Naive thymus-derived CD4-positive, alpha-beta T cell (primary cell): ENCODE data around the gene COLQ. TPM values are rescaled to one million over a fixed set of nuclear protein-coding genes. Genes with fewer than 3 reads are reported as not detected.

Experiments
- ATAC-seq: fragments of 150-1000 bp; cut with Tn5 transposase; 2 replicates; pipeline ENCODE4 v1.10.0; 2021; ENCODE audit warnings: mild to moderate bottlenecking, moderate library complexity
- CTCF ChIA-PET: fragments of 350-600 bp; sonication (Branson Sonifier 250); formaldehyde crosslinking; loops from one replicate; lab custom pipeline; 2021; ENCODE audit warnings: antibody characterized with exemption; lab: Charles Lee
- POLR2A ChIA-PET: fragments of 350-600 bp; sonication (Branson Sonifier 250); formaldehyde crosslinking; loops from one replicate; lab custom pipeline; 2021; ENCODE audit warnings: antibody characterized with exemption, inconsistent platforms; lab: Charles Lee
- DNase-seq, 9 donors: peaks; one replicate each; pipeline versions ENCODE4 v3.0.0 to v3.0.0-alpha.2; 2020 to 2022; ENCODE audit warnings: mixed read lengths in 1 of 9
- H3K27ac ChIP-seq: one replicate; pipeline ENCODE4 v1.7.0; 2013; ENCODE audit warnings: mild to moderate bottlenecking, low read depth, low read length, moderate library complexity
- H3K27me3 ChIP-seq, 2 donors: one replicate each; pipeline ENCODE4 v1.7.0; 2013; ENCODE audit warnings: low read length in 2 of 2, mild to moderate bottlenecking in 2 of 2, moderate library complexity in 2 of 2; ENCODE audit not compliant: control insufficient read depth in 2 of 2, insufficient read depth in 2 of 2
- H3K36me3 ChIP-seq, 3 experiments: 1 replicate in 2 of 3; 2 replicates in 1 of 3; pipeline ENCODE4 v1.7.0; 2013; ENCODE audit warnings: low read length in 3 of 3, mild to moderate bottlenecking in 3 of 3, moderate library complexity in 1 of 3; ENCODE audit not compliant: insufficient read depth in 3 of 3, control insufficient read depth in 2 of 3
- H3K4me1 ChIP-seq, 2 donors: one replicate each; pipeline ENCODE4 v1.7.0; 2013; ENCODE audit warnings: low read length in 2 of 2, mild to moderate bottlenecking in 2 of 2, moderate library complexity in 1 of 2; ENCODE audit not compliant: control insufficient read depth in 2 of 2, insufficient read depth in 2 of 2
- H3K4me3 ChIP-seq: 2 replicates; pipeline ENCODE4 v1.7.0; 2013; ENCODE audit warnings: mild to moderate bottlenecking, low read length
- H3K9me3 ChIP-seq, 3 experiments: 1 replicate in 2 of 3; 2 replicates in 1 of 3; pipeline ENCODE4 v1.7.0; 2013; ENCODE audit warnings: low read length in 3 of 3; ENCODE audit not compliant: control insufficient read depth in 2 of 3
- H3K27ac Mint-ChIP-seq, 9 donors: one replicate each; pipeline ENCODE4 v1.8.0; 2020 to 2022; ENCODE audit warnings: mixed read lengths in 9 of 9, mild to moderate bottlenecking in 8 of 9, moderate library complexity in 5 of 9, inconsistent platforms in 2 of 9
- H3K27me3 Mint-ChIP-seq, 5 donors: one replicate each; pipeline ENCODE4 v1.8.0; 2021 to 2022; ENCODE audit warnings: mixed read lengths in 5 of 5, mild to moderate bottlenecking in 1 of 5
- H3K36me3 Mint-ChIP-seq, 5 donors: one replicate each; pipeline ENCODE4 v1.8.0; 2020 to 2022; ENCODE audit warnings: mixed read lengths in 5 of 5, mild to moderate bottlenecking in 3 of 5, inconsistent platforms in 1 of 5
- H3K4me1 Mint-ChIP-seq, 7 donors: one replicate each; pipeline ENCODE4 v1.8.0; 2020 to 2022; ENCODE audit warnings: mixed read lengths in 7 of 7, mild to moderate bottlenecking in 3 of 7, inconsistent platforms in 1 of 7
- H3K4me3 Mint-ChIP-seq, 10 donors: one replicate each; pipeline ENCODE4 v1.8.0; 2020 to 2022; ENCODE audit warnings: mild to moderate bottlenecking in 10 of 10, mixed read lengths in 10 of 10, moderate library complexity in 6 of 10, inconsistent platforms in 2 of 10
- H3K9me3 Mint-ChIP-seq, 11 donors: one replicate each; pipeline ENCODE4 v1.8.0; 2020 to 2022; ENCODE audit warnings: mixed read lengths in 11 of 11, mild to moderate bottlenecking in 4 of 11, inconsistent platforms in 1 of 11, moderate library complexity in 1 of 11
- intact Hi-C, 2 donors: fragments of 100-400 bp; cut with micrococcal nuclease; formaldehyde crosslinking; loops; one replicate each; pipeline ENCODE4 v1.15.1; 2023
- polyA plus RNA-seq, 2 donors: library from polyadenylated mRNA; unstranded; fragments of 300-500 nt; fragmentation: Illumina TruSeq; gene quantifications; one replicate each; pipeline ENCODE4 v1.2.3, GENCODE V29; 2021
- total RNA-seq, 6 experiments: library from RNA in 5 of 6; stranded (reverse) in 5 of 6; gene quantifications; 1 replicate in 5 of 6; 2 replicates in 1 of 6; pipeline ENCODE4 v1.2.3 and lab custom pipeline; 2021 to 2026

The COLQ gene
- total and polyA plus RNA-seq, 7 experiments from 2014 or later, result 0.26 to 6.6 (median 3.7) TPM

GRCh38 chr3:15519096-15519495, 2.4 kb downstream of the COLQ start:
- H3K4me1 Mint-ChIP-seq, result peaks cover 7 to 24% (median 12%) of the 10 kb centered on the region in 7 donors
- intact Hi-C loops, result no loop called here
- POLR2A ChIA-PET, result no interaction called here

GRCh38 chr3:15514663-15515340, 6.7 kb downstream of the COLQ start:
- POLR2A ChIA-PET, result no interaction called here
- Histone ChIP-seq H3K9me3 (no peaks in the 10 kb centered on the region), H3K27me3 (no peaks in the 10 kb centered on the region), H3K4me3 (no peak overlapping the region), H3K36me3 (no peaks in the 10 kb centered on the region), H3K4me1 (no peaks in the 10 kb centered on the region), H3K27ac (no peak overlapping the region)
- H3K4me1 Mint-ChIP-seq, result peaks cover 0 to 18% (median 0%) of the 10 kb centered on the region in 7 donors
- intact Hi-C loops, result no loop called here
- peak overlapping the region in 1 of 9 donors; percentile 59 for H3K27ac Mint-ChIP-seq
- peaks cover 0 to 3% (median 0%) of the 10 kb centered on the region in 5 donors for H3K27me3 Mint-ChIP-seq
- CTCF ChIA-PET, result no interaction called here
- H3K36me3 Mint-ChIP-seq, result peaks cover 0 to 6% (median 0%) of the 10 kb centered on the region in 5 donors
- H3K4me3 Mint-ChIP-seq, result no peak overlapping the region
- DNase-seq (no peak), ATAC-seq (no peak)
- peaks cover 0 to 1% (median 0%) of the 10 kb centered on the region in 11 donors for H3K9me3 Mint-ChIP-seq

More at GRCh38 chr3:15519096-15519495, 2.4 kb downstream of the COLQ start:
- no peaks in the 10 kb centered on the region for H3K27me3 ChIP-seq
- H3K9me3 ChIP-seq, result no peaks in the 10 kb centered on the region
- Mint-ChIP-seq H3K4me3 (no peak overlapping the region), H3K36me3 (peaks cover 0 to 2% (median 0%) of the 10 kb centered on the region in 5 donors), H3K9me3 (peaks cover 0 to 1% (median 0%) of the 10 kb centered on the region in 11 donors), H3K27ac (no peak overlapping the region), H3K27me3 (peaks cover 0 to 14% (median 6%) of the 10 kb centered on the region in 5 donors)
- DNase-seq (no peak), ATAC-seq (no peak)
- no peak overlapping the region for H3K4me3 ChIP-seq
- CTCF ChIA-PET, result no interaction called here
- H3K36me3 ChIP-seq, result no peaks in the 10 kb centered on the region
- H3K27ac ChIP-seq, result no peak overlapping the region
- peaks cover 0 to 3% of the 10 kb centered on the region in 2 donors for H3K4me1 ChIP-seq

- peaks cover 0 to 6% (median 0%) of the 10 kb centered on the region in 5 donors for H3K36me3 Mint-ChIP-seq
- H3K27me3 Mint-ChIP-seq, result peaks cover 0 to 3% (median 0%) of the 10 kb centered on the region in 5 donors
- intact Hi-C loops, result no loop called here
- no peak overlapping the region for H3K4me3 Mint-ChIP-seq
- H3K9me3 Mint-ChIP-seq, result peaks cover 0 to 1% (median 0%) of the 10 kb centered on the region in 11 donors
- no peak overlapping the region for H3K27ac ChIP-seq
- no peaks in the 10 kb centered on the region for H3K9me3 ChIP-seq
- H3K4me1 Mint-ChIP-seq, result peaks cover 0 to 16% (median 0%) of the 10 kb centered on the region in 7 donors
- DNase-seq (no peak), ATAC-seq (no peak)
- H3K4me1 ChIP-seq, result no peaks in the 10 kb centered on the region
- POLR2A ChIA-PET, result no interaction called here
- no peaks in the 10 kb centered on the region for H3K36me3 ChIP-seq
- no peaks in the 10 kb centered on the region for H3K27me3 ChIP-seq
- CTCF ChIA-PET, result no interaction called here
- no peak overlapping the region for H3K27ac Mint-ChIP-seq
- H3K4me3 ChIP-seq, result no peak overlapping the region
These were observed 7.5 kb downstream of the COLQ start for GRCh38 chr3:15513810-15514662.

GRCh38 chr3:15513116-15513515, 8.4 kb downstream of the COLQ start:
- ChIA-PET POLR2A (interaction anchor here (0.6 kb wide), 1 partner anchor 43 kb away, joined by 4 read pairs; no protein-coding TSS in a partner anchor), CTCF (no interaction called here)
- ATAC-seq, result no peak

GRCh38 chr3:15512166-15512565, 9.3 kb downstream of the COLQ start:
- Histone ChIP-seq H3K27ac (no peak overlapping the region), H3K4me3 (no peak overlapping the region), H3K36me3 (no peaks in the 10 kb centered on the region), H3K27me3 (no peaks in the 10 kb centered on the region), H3K9me3 (no peaks in the 10 kb centered on the region), H3K4me1 (no peaks in the 10 kb centered on the region)
- peak overlapping the region in 1 of 9 donors; percentile 15 for H3K27ac Mint-ChIP-seq
- intact Hi-C loops, result no loop called here
- DNase-seq, result no peak
- H3K9me3 Mint-ChIP-seq, result peaks cover 0 to 1% (median 0%) of the 10 kb centered on the region in 11 donors
- H3K4me1 Mint-ChIP-seq, result peaks cover 0 to 16% (median 0%) of the 10 kb centered on the region in 7 donors
- POLR2A ChIA-PET, result no interaction called here
- CTCF ChIA-PET, result no interaction called here
- no peak overlapping the region for H3K4me3 Mint-ChIP-seq
- ATAC-seq, result no peak
- H3K36me3 Mint-ChIP-seq, result peaks cover 0 to 6% (median 0%) of the 10 kb centered on the region in 5 donors
- peaks cover 0 to 3% (median 0%) of the 10 kb centered on the region in 5 donors for H3K27me3 Mint-ChIP-seq

More at GRCh38 chr3:15513116-15513515, 8.4 kb downstream of the COLQ start:
- Mint-ChIP-seq H3K4me3 (no peak overlapping the region), H3K27ac (no peak overlapping the region), H3K27me3 (peaks cover 0 to 3% (median 0%) of the 10 kb centered on the region in 5 donors), H3K4me1 (peaks cover 0 to 16% (median 0%) of the 10 kb centered on the region in 7 donors), H3K9me3 (peaks cover 0 to 1% (median 0%) of the 10 kb centered on the region in 11 donors), H3K36me3 (peaks cover 0 to 6% (median 0%) of the 10 kb centered on the region in 5 donors)
- intact Hi-C loops, result no loop called here
- Histone ChIP-seq H3K27ac (no peak overlapping the region), H3K27me3 (no peaks in the 10 kb centered on the region), H3K4me3 (no peak overlapping the region), H3K9me3 (no peaks in the 10 kb centered on the region), H3K36me3 (no peaks in the 10 kb centered on the region), H3K4me1 (no peaks in the 10 kb centered on the region)
- no peak for DNase-seq

- H3K4me3 ChIP-seq, result no peak overlapping the region
- Mint-ChIP-seq H3K27ac (no peak overlapping the region), H3K4me1 (peaks cover 0 to 16% (median 0%) of the 10 kb centered on the region in 7 donors), H3K9me3 (peaks cover 0 to 1% (median 0%) of the 10 kb centered on the region in 11 donors), H3K27me3 (peaks cover 0 to 3% (median 0%) of the 10 kb centered on the region in 5 donors), H3K36me3 (peaks cover 0 to 6% (median 0%) of the 10 kb centered on the region in 5 donors), H3K4me3 (no peak overlapping the region)
- H3K4me1 ChIP-seq, result no peaks in the 10 kb centered on the region
- no peaks in the 10 kb centered on the region for H3K9me3 ChIP-seq
- intact Hi-C loops, result no loop called here
- POLR2A ChIA-PET, result no interaction called here
- CTCF ChIA-PET, result no interaction called here
- ATAC-seq (no peak), DNase-seq (no peak)
- H3K27ac ChIP-seq, result no peak overlapping the region
- no peaks in the 10 kb centered on the region for H3K36me3 ChIP-seq
- H3K27me3 ChIP-seq, result no peaks in the 10 kb centered on the region
These were observed 10.3 kb downstream of the COLQ start for GRCh38 chr3:15511156-15511555.
